HEK293 (cell line): Measurements from ENCODE around the gene MCRIP2.

Experiments used
- ELK4 ChIP-seq: IDR thresholded peaks from 2 replicates; pipeline ENCODE4 v1.6.1; 2011; ENCODE audit warnings: mild to moderate bottlenecking, low read depth, low read length, borderline replicate concordance
- GLI2 ChIP-seq: fragments of 450-650 bp; formaldehyde crosslinking; IDR thresholded peaks from 2 replicates; pipeline ENCODE4; 2017; ENCODE audit warnings: missing biosample characterization, missing genetic modification characterization, low read depth, borderline replicate concordance
- KLF1 ChIP-seq: fragments of 450-650 bp; formaldehyde crosslinking; IDR thresholded peaks from 2 replicates; pipeline ENCODE4 v1.5.1; 2016; ENCODE audit warnings: missing biosample characterization, missing genetic modification characterization
- KLF16 ChIP-seq: fragments of 450-650 bp; formaldehyde crosslinking; IDR thresholded peaks from 2 replicates; pipeline ENCODE4 v1.5.1; 2017; ENCODE audit warnings: missing biosample characterization, missing genetic modification characterization
- KLF17 ChIP-seq: fragments of 450-650 bp; formaldehyde crosslinking; IDR thresholded peaks from 2 replicates; pipeline ENCODE4 v1.5.1; 2016; ENCODE audit warnings: missing biosample characterization, missing genetic modification characterization
- KLF8 ChIP-seq: fragments of 450-650 bp; formaldehyde crosslinking; IDR thresholded peaks from 2 replicates; pipeline ENCODE4 v1.5.1; 2016; ENCODE audit warnings: missing biosample characterization, missing genetic modification characterization
- PRDM2 ChIP-seq: fragments of 450-650 bp; formaldehyde crosslinking; IDR thresholded peaks from 2 replicates; pipeline ENCODE4 v1.5.1; 2016; ENCODE audit warnings: missing biosample characterization, missing genetic modification characterization, borderline replicate concordance
- ZBTB17 ChIP-seq: fragments of 450-650 bp; formaldehyde crosslinking; IDR thresholded peaks from 2 replicates; pipeline ENCODE4 v1.5.1; 2016; ENCODE audit warnings: missing biosample characterization, missing genetic modification characterization
- ZBTB20 ChIP-seq: fragments of 450-650 bp; formaldehyde crosslinking; IDR thresholded peaks from 2 replicates; pipeline ENCODE4 v1.5.1; 2016; ENCODE audit warnings: missing biosample characterization, missing genetic modification characterization
- ZBTB8A ChIP-seq: fragments of 450-650 bp; formaldehyde crosslinking; IDR thresholded peaks from 2 replicates; pipeline ENCODE4 v1.5.1; 2016; ENCODE audit warnings: missing biosample characterization, missing genetic modification characterization
- ZFHX2 ChIP-seq: fragments of 450-650 bp; formaldehyde crosslinking; conservative IDR thresholded peaks from 2 replicates; pipeline ENCODE4 v1.5.1; 2016; ENCODE audit warnings: missing biosample characterization, missing genetic modification characterization
- ZIC2 ChIP-seq: fragments of 450-650 bp; formaldehyde crosslinking; IDR thresholded peaks from 2 replicates; pipeline ENCODE4 v1.5.1; 2016; ENCODE audit warnings: missing biosample characterization, missing genetic modification characterization
- ZNF133 ChIP-seq: fragments of 450-650 bp; formaldehyde crosslinking; IDR thresholded peaks from 2 replicates; pipeline ENCODE4 v1.5.1; 2016; ENCODE audit warnings: missing biosample characterization, missing genetic modification characterization
- ZNF140 ChIP-seq: fragments of 450-650 bp; formaldehyde crosslinking; IDR thresholded peaks from 2 replicates; pipeline ENCODE4 v1.5.1; 2016; ENCODE audit warnings: missing biosample characterization, missing genetic modification characterization
- ZNF2 ChIP-seq: fragments of 450-650 bp; formaldehyde crosslinking; IDR thresholded peaks from 2 replicates; pipeline ENCODE4 v1.5.1; 2016; ENCODE audit warnings: missing biosample characterization, missing genetic modification characterization
- ZNF24 ChIP-seq: fragments of 450-650 bp; formaldehyde crosslinking; IDR thresholded peaks from 2 replicates; pipeline ENCODE4 v1.5.1; 2016; ENCODE audit warnings: missing biosample characterization, missing genetic modification characterization
- ZNF26 ChIP-seq: fragments of 450-650 bp; formaldehyde crosslinking; IDR thresholded peaks from 2 replicates; pipeline ENCODE4 v1.5.1; 2016; ENCODE audit warnings: missing biosample characterization, missing genetic modification characterization
- ZNF362 ChIP-seq: fragments of 450-650 bp; formaldehyde crosslinking; IDR thresholded peaks from 2 replicates; pipeline ENCODE4 v1.5.1; 2016; ENCODE audit warnings: missing biosample characterization, missing genetic modification characterization
- ZNF394 ChIP-seq: fragments of 450-650 bp; formaldehyde crosslinking; IDR thresholded peaks from 2 replicates; pipeline ENCODE4 v1.5.1; 2016; ENCODE audit warnings: missing biosample characterization, missing genetic modification characterization, mild to moderate bottlenecking, moderate library complexity, borderline replicate concordance
- ZNF416 ChIP-seq: fragments of 450-650 bp; formaldehyde crosslinking; IDR thresholded peaks from 2 replicates; pipeline ENCODE4 v1.5.1; 2016; ENCODE audit warnings: missing biosample characterization, missing genetic modification characterization
- ZNF513 ChIP-seq: fragments of 450-650 bp; IDR thresholded peaks from 2 replicates; pipeline ENCODE4 v1.5.1; 2018; ENCODE audit warnings: missing biosample characterization, missing genetic modification characterization
- ZNF600 ChIP-seq: fragments of 450-650 bp; formaldehyde crosslinking; IDR thresholded peaks from 2 replicates; pipeline ENCODE4 v1.5.1; 2016; ENCODE audit warnings: missing biosample characterization, missing genetic modification characterization
- ZNF629 ChIP-seq: fragments of 450-650 bp; formaldehyde crosslinking; IDR thresholded peaks from 2 replicates; pipeline ENCODE4 v1.5.1; 2017; ENCODE audit warnings: missing biosample characterization, missing genetic modification characterization
- ZNF654 ChIP-seq: fragments of 450-650 bp; formaldehyde crosslinking; IDR thresholded peaks from 2 replicates; pipeline ENCODE4 v1.5.1; 2016; ENCODE audit warnings: low read depth, missing biosample characterization, missing genetic modification characterization
- ZNF660 ChIP-seq: fragments of 450-650 bp; IDR thresholded peaks from 2 replicates; pipeline ENCODE4 v1.5.1; 2018; ENCODE audit warnings: missing biosample characterization, mild to moderate bottlenecking, missing genetic modification characterization
- TF ChIP-seq, protein P1 (sequence below): fragments of 450-650 bp; formaldehyde crosslinking; IDR thresholded peaks from 2 replicates; pipeline ENCODE4 v1.5.1; 2016; ENCODE audit warnings: missing biosample characterization, missing genetic modification characterization

MCRIP2 gene

GRCh38 chr16:695355-696089 lies 53.9 kb downstream of the MCRIP2 start (continued):
- 0 out of 2 replicates have a peak, but pooled peaks have one; percentile 73 for TF ChIP-seq PRDM2 (tag by site-specific recombination)
- 0 out of 2 replicates have a peak, but pooled peaks have one; percentile 17 for TF ChIP-seq KLF16 (tag by site-specific recombination)
- TF ChIP-seq ZNF24 (tag by site-specific recombination): no peak; the same call in 1 of the 2 replicates
- TF ChIP-seq ZNF629 (tag by site-specific recombination): peak; percentile 48; the same call in 1 of the 2 replicates
- no peak for TF ChIP-seq ZNF133 (tag by site-specific recombination)
- TF ChIP-seq, protein P1, sequence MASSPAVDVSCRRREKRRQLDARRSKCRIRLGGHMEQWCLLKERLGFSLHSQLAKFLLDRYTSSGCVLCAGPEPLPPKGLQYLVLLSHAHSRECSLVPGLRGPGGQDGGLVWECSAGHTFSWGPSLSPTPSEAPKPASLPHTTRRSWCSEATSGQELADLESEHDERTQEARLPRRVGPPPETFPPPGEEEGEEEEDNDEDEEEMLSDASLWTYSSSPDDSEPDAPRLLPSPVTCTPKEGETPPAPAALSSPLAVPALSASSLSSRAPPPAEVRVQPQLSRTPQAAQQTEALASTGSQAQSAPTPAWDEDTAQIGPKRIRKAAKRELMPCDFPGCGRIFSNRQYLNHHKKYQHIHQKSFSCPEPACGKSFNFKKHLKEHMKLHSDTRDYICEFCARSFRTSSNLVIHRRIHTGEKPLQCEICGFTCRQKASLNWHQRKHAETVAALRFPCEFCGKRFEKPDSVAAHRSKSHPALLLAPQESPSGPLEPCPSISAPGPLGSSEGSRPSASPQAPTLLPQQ: peak; percentile 37
- TF ChIP-seq ZNF362: no peak
- peak; percentile 69 for TF ChIP-seq ZIC2 (tag by site-specific recombination)
- TF ChIP-seq ZBTB20 (tag by site-specific recombination): no peak; the same call in 1 of the 2 replicates
- no peak for TF ChIP-seq ZNF394
- TF ChIP-seq KLF8 (tag by site-specific recombination): peak; percentile 14; the same call in 1 of the 2 replicates
- peak; percentile 55; the same call in 1 of the 2 replicates for TF ChIP-seq ZFHX2 (tag by site-specific recombination)
- TF ChIP-seq ELK4: no peak
- no peak for TF ChIP-seq ZNF654 (tag by site-specific recombination)
- peak; percentile 81 for TF ChIP-seq ZBTB8A (tag by site-specific recombination)
- no peak for TF ChIP-seq ZNF26 (tag by site-specific recombination)
- peak; percentile 75 for TF ChIP-seq KLF17
- TF ChIP-seq KLF1 (tag by site-specific recombination): peak; percentile 99
- TF ChIP-seq ZNF2 (tag by site-specific recombination): peak; percentile 55; the same call in 1 of the 2 replicates
- no peak for TF ChIP-seq ZNF660 (tag by site-specific recombination)
- peak; percentile 97 for TF ChIP-seq ZNF600 (tag by site-specific recombination)
- TF ChIP-seq ZNF416: no peak
- no peak for TF ChIP-seq ZNF140 (tag by site-specific recombination)
- peak; percentile 82 for TF ChIP-seq ZBTB17 (tag by site-specific recombination)
- TF ChIP-seq GLI2: no peak
- TF ChIP-seq ZNF513 (tag by site-specific recombination): no peak
